ENCODE measurements around the gene INPPL1. TPM values are rescaled to one million over a fixed set of nuclear protein-coding genes. Genes with fewer than 3 reads are reported as not detected.
"Not testable (repeated sequence)": the region's sequence is repeated elsewhere in the genome, so short reads cannot be mapped to it uniquely, and the experiment has no call there.

The INPPL1 gene
- total RNA-seq, 4 donors from 2014 or later = 31.0 to 102 (median 63.1) TPM

- TF ChIP-seq POLR2AphosphoS5 (IDR thresholded peaks at IDR 0.05) (no peak), POLR2A (IDR thresholded peaks at IDR 0.05) (no peak), EP300 (IDR thresholded peaks at IDR 0.05) (no peak), CTCF (IDR thresholded peaks at IDR 0.05) (no peak)
- no peak for DNase-seq (ENCODE audit: low spot score in 2 of 2)
- Histone ChIP-seq H3K4me1 (no peaks in the 10 kb centered on the region), H3K4me3 (no peak overlapping the region), H3K36me3 (no peaks in the 10 kb centered on the region), H3K27ac (no peak overlapping the region), H3K27me3 (no peaks in the 10 kb centered on the region), H3K9me3 (no peaks in the 10 kb centered on the region)
- 90% methylated on average over 1 of the region's 1 CpG for WGBS
Observed at GRCh38 chr11:72188267-72188666, 36.3 kb upstream of the INPPL1 start.

- 35% methylated on average over 2 of the region's 3 CpGs for WGBS
- Histone ChIP-seq H3K4me3 (no peak overlapping the region), H3K9me3 (no peaks in the 10 kb centered on the region), H3K4me1 (no peaks in the 10 kb centered on the region), H3K27me3 (no peaks in the 10 kb centered on the region), H3K36me3 (no peaks in the 10 kb centered on the region), H3K27ac (no peak overlapping the region)
- DNase-seq (ENCODE audit: low spot score in 2 of 2) = no peak
- no peak for TF ChIP-seq CTCF (IDR thresholded peaks at IDR 0.05)
- TF ChIP-seq POLR2A (IDR thresholded peaks at IDR 0.05) = no peak
- TF ChIP-seq EP300 (IDR thresholded peaks at IDR 0.05) = no peak
- TF ChIP-seq POLR2AphosphoS5 (IDR thresholded peaks at IDR 0.05) = no peak
Observed at GRCh38 chr11:72189455-72190250, 34.9 kb upstream of the INPPL1 start.

DNA sequence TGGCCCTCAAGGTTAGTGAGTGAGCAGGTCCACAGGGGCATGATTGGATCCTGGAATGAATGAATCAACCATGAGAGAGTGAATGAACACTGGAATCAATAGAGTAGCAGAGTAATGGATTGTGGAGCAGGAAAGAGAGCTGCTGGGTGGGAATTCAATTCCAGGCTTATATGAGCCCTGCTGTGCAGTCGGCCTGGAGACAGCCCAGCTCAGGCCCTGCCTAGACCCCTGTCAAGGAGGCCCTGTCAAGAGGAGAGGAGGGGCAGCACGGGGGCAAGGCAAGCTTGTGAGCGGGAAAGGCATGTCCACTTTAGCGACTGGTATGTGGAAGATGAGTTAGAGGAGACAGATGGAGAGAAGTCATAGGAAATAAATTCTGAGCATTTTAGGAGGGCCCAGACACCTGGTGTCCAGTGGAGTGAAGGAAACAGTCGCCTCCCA is 33.9 kb upstream of the INPPL1 start:
- Histone ChIP-seq H3K27ac (no peak overlapping the region), H3K4me1 (no peaks in the 10 kb centered on the region), H3K27me3 (no peaks in the 10 kb centered on the region), H3K36me3 (no peaks in the 10 kb centered on the region), H3K4me3 (no peak overlapping the region), H3K9me3 (no peaks in the 10 kb centered on the region)
- no peak for DNase-seq (ENCODE audit: low spot score in 2 of 2)
- TF ChIP-seq POLR2AphosphoS5 (IDR thresholded peaks at IDR 0.05) = no peak
- no peak for TF ChIP-seq POLR2A (IDR thresholded peaks at IDR 0.05)
- no peak for TF ChIP-seq CTCF (IDR thresholded peaks at IDR 0.05)
- no peak for TF ChIP-seq EP300 (IDR thresholded peaks at IDR 0.05)
- 87% methylated on average over 5 of the region's 5 CpGs for WGBS

DNA sequence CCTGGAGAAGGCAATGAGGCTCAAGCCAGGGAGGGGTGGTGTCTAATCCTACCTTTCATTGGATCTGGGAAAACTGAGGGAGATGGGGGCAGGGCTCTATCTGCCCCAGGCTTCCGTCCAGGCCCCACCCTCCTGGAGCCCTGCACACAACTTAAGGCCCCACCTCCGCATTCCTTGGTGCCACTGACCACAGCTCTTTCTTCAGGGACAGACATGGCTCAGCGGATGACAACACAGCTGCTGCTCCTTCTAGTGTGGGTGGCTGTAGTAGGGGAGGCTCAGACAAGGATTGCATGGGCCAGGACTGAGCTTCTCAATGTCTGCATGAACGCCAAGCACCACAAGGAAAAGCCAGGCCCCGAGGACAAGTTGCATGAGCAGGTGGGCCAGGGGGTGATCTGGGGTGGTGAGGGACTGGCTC is 32.6 kb upstream of the INPPL1 start, which contains the start of gene FOLR1:
Gene FOLR1 (plus strand): TSS at position 180 of the 421 bp plus-strand sequence. CDS start 34 bp downstream, at position 214.
- no peak for DNase-seq (ENCODE audit: low spot score in 2 of 2)
- WGBS = 58% methylated on average over 4 of the region's 5 CpGs
- H3K27ac ChIP-seq = no peak within 1 kb of the TSS
- no peaks in the 10 kb centered on the region for H3K4me1 ChIP-seq
- no peaks in the 10 kb centered on the region for H3K27me3 ChIP-seq
- no peaks in the 10 kb centered on the region for H3K36me3 ChIP-seq
- no peaks in the 10 kb centered on the region for H3K9me3 ChIP-seq
- TF ChIP-seq CTCF (IDR thresholded peaks at IDR 0.05) = no peak
- no peak for TF ChIP-seq POLR2AphosphoS5 (IDR thresholded peaks at IDR 0.05)
- no peak for TF ChIP-seq POLR2A (IDR thresholded peaks at IDR 0.05)
- TF ChIP-seq EP300 (IDR thresholded peaks at IDR 0.05) = no peak
- H3K4me3 ChIP-seq = no peak within 1 kb of the TSS

GRCh38 chr11:72195518-72196270 is 28.9 kb upstream of the INPPL1 start:
- TF ChIP-seq POLR2A (IDR thresholded peaks at IDR 0.05) (no peak), EP300 (IDR thresholded peaks at IDR 0.05) (no peak), POLR2AphosphoS5 (IDR thresholded peaks at IDR 0.05) (no peak), CTCF (IDR thresholded peaks at IDR 0.05) (no peak)
- 92% methylated on average over 11 of the region's 12 CpGs for WGBS
- no peak for DNase-seq (ENCODE audit: low spot score in 2 of 2)
- no peaks in the 10 kb centered on the region for H3K4me1 ChIP-seq
- no peak overlapping the region for H3K27ac ChIP-seq
- H3K27me3 ChIP-seq = no peaks in the 10 kb centered on the region
- no peak overlapping the region for H3K4me3 ChIP-seq
- no peaks in the 10 kb centered on the region for H3K9me3 ChIP-seq
- H3K36me3 ChIP-seq = no peaks in the 10 kb centered on the region

GRCh38 chr11:72201445-72201844 is 23.1 kb upstream of the INPPL1 start:
- DNase-seq (ENCODE audit: low spot score in 2 of 2); H3K4me1 ChIP-seq; H3K36me3 ChIP-seq; H3K27me3 ChIP-seq; H3K27ac ChIP-seq; H3K9me3 ChIP-seq; H3K4me3 ChIP-seq: not testable (repeated sequence)
- 90% methylated on average over 43 of the region's 43 CpGs for WGBS

Data from suprapubic skin (tissue), 4 donors.